ENCODE data around the gene ASCC1.
"Not testable (repeated sequence)": the region's sequence is repeated elsewhere in the genome, so short reads cannot be mapped to it uniquely, and the experiment has no call there.

ASCC1 gene

GRCh38 chr10:72248468-72249151 lies 32.5 kb upstream of the ASCC1 start:
- DNase-seq: peak; percentile 59 to 63

GRCh38 chr10:72245949-72246525 lies 30.0 kb upstream of the ASCC1 start:
- DNase-seq: no peak

DNA sequence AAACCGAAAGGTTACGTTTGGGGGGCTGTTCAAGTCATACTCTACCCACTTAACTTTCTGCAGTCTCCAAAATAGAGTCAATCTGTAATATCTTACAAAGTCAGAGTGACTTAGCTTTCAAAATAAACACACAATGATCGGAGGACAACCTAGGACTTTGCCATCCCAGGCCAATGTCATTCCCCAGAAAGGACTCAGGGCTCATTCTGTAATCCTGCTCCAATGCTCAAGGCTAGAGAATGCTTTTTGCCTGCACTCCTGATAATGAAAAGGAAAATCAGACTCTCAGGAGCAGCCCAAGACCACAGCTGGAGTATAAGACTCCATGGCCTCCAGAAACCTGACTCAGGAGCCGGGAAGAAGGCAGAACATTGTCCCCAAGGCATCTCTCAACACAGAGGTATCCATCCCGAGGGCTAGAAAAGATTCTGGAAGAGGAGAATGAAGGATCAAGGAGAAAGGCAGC lies 28.5 kb upstream of the ASCC1 start:
- no peak for DNase-seq

- DNase-seq: no peak
Observed at GRCh38 chr10:72243822-72244437, 27.9 kb upstream of the ASCC1 start.

GRCh38 chr10:72242675-72243074 lies 26.6 kb upstream of the ASCC1 start:
- no peak for DNase-seq

- DNase-seq: no peak
Observed at GRCh38 chr10:72241691-72242252, 25.7 kb upstream of the ASCC1 start.

DNA sequence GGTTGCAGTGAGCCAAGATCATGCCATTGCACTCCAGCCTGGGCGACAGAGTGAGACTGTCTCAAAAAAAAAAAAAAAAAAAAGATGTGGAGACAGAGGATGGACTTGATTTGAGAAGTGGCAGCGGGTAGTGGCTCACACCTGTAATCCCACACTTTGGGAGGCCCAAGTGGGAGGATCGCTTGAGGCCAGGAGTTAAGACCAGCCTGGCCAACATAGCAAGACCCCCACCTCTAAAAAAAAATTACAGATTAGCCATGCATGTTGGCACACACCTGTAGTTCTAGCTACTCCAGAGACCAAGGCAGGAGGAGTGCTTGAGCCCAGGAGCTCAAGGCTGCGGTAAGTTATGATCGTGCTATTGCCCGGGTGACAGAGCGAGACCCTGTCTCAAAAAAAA lies 24.3 kb upstream of the ASCC1 start:
- DNase-seq: no peak

GRCh38 chr10:72239409-72239808 lies 23.3 kb upstream of the ASCC1 start:
- no peak for DNase-seq

DNA sequence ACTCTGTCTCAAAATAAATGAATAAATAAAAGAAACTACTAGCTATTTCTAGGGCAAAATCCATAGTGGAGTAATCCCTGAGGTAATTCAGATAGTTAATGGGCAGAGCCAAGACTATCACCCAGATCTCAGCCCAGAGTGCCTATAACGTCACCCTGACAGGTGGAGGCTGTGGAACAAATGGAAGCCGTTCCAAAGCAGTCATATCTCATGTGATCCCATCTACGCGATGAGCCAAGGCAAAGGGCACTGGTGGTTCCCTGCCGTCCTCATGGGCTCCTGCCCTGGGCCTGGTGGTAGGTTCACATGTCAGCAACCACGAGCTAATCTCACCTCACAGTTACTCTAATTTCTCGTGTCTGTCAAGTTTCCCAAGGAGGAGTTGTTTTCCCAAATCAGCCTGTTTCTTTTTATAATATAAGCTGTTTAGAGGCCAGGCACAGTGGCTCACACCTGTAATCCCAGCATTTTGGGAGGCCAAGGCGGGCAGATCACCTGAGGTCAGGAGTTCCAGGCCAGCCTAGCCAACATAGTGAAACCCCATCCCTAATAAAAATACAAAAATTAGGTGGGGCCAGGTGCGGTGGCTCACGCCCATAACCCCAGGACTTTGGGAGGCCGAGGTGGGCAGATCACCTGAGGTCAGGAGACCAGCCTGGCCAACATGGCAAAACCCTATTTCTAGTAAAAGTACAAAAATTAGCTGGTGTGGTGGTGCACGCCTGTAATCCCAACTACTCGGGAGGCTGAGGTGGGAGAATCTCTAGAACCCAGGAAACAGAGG lies 22.5 kb upstream of the ASCC1 start:
- no peak for DNase-seq

GRCh38 chr10:72235544-72236279 lies 19.6 kb upstream of the ASCC1 start:
- DNase-seq: no peak

- no peak for DNase-seq
Observed at GRCh38 chr10:72234560-72235095, 18.6 kb upstream of the ASCC1 start.

- DNase-seq: no peak
Observed at GRCh38 chr10:72233621-72234020, 17.5 kb upstream of the ASCC1 start.

- DNase-seq: no peak
Observed at GRCh38 chr10:72229261-72230251, 13.5 kb upstream of the ASCC1 start.

- DNase-seq: no peak
Observed at GRCh38 chr10:72228318-72228751, 12.3 kb upstream of the ASCC1 start.

- no peak for DNase-seq
Observed at GRCh38 chr10:72227826-72228225, 11.8 kb upstream of the ASCC1 start.

DNA sequence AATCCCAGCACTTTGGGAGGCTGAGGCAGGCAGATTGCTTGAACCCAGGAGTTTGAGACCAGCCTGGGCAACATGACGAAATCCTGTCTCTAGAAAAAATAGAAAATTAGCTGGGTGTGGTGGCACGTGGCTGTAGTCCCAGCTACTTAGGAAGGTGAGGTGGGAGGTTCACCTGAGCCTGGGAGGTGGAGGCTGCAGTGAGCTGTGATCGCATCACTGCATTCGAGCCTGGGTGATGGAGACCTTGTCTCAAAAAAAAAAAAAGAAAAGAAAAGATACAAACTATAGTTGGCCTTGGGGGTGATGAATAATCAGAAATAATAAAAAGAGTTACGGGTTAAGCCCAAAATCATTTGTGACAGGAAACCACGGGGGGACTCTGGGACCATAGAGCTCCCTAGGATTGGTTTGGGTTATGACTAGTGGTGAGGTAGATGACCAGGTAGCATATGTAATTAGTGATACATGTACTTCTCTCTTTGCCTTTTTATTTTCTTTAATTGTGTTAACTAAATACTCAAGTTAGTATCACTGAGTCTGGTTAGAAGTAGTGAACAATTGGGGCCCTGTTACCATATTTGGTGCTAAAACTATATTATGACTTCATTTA lies 10.4 kb upstream of the ASCC1 start:
- no peak for DNase-seq

GRCh38 chr10:72224191-72224590 lies 8.1 kb upstream of the ASCC1 start:
- not testable (repeated sequence) for DNase-seq

- no peak for DNase-seq
Observed at GRCh38 chr10:72223743-72224101, 7.6 kb upstream of the ASCC1 start.

DNA sequence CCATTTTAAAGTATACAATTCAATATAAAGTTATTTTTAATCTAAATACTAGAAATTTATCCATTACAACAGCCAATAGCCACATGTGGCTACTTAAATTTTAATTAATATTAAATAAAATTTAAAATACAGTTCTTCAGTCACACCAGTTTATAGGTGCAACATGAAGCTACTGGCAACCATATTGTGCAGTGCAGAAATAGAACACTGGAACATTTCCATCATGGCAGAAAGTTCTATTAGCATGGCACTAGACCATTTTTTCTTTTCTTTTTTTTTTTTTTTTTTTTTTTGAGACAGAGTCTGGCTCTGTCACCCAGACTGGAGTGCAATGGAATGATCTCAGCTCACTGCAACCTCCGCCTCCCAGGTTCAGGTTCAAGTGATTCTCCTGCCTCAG lies 5.2 kb upstream of the ASCC1 start:
- DNase-seq: no peak

GRCh38 chr10:72220637-72221036 lies 4.6 kb upstream of the ASCC1 start:
- DNase-seq: no peak

Data from activated CD4-positive, alpha-beta T cell treated with anti-CD3 and anti-CD28 coated beads for 4 hours (primary cell).